Calu3 (cell line): ENCODE data around the gene ARL3. TPM values are rescaled to one million over a fixed set of nuclear protein-coding genes. Genes with fewer than 3 reads are reported as not detected.
"Not testable (repeated sequence)": the region's sequence is repeated elsewhere in the genome, so short reads cannot be mapped to it uniquely, and the experiment has no call there.

Experiments
- BruUV-seq: library from RNA; stranded (reverse); fragments of 400-500 nt; replicated peaks from 2 replicates; lab custom pipeline; 2021; lab: Mats Ljungman, UMichigan
- CTCF ChIA-PET: fragments of 300-600 bp; sonication (Branson Sonifier 250); formaldehyde crosslinking; loops from one replicate; lab custom pipeline; 2022; ENCODE audit warnings: antibody characterized with exemption; lab: Charles Lee
- DNase-seq: peaks from one replicate; pipeline ENCODE4 v3.0.0; 2022
- H3K27ac Mint-ChIP-seq: one replicate; pipeline ENCODE4 v1.8.0; 2022; ENCODE audit warnings: mixed read lengths; ENCODE audit not compliant: unreplicated experiment
- H3K27me3 Mint-ChIP-seq: one replicate; pipeline ENCODE4 v1.8.0; 2022; ENCODE audit warnings: mixed read lengths; ENCODE audit not compliant: unreplicated experiment
- H3K36me3 Mint-ChIP-seq: one replicate; pipeline ENCODE4 v1.8.0; 2022; ENCODE audit warnings: mild to moderate bottlenecking, moderate library complexity, mixed read lengths; ENCODE audit not compliant: insufficient read depth, unreplicated experiment
- H3K4me1 Mint-ChIP-seq: one replicate; pipeline ENCODE4 v1.8.0; 2022; ENCODE audit warnings: mild to moderate bottlenecking, low read depth, mixed read lengths; ENCODE audit not compliant: unreplicated experiment
- H3K4me3 Mint-ChIP-seq: one replicate; pipeline ENCODE4 v1.8.0; 2022; ENCODE audit warnings: mild to moderate bottlenecking, low read depth, moderate library complexity, mixed read lengths; ENCODE audit not compliant: unreplicated experiment
- H3K9me3 Mint-ChIP-seq: one replicate; pipeline ENCODE4 v1.8.0; 2022; ENCODE audit warnings: low read depth, mixed read lengths; ENCODE audit not compliant: unreplicated experiment
- CTCF ChIP-seq: fragments of 200-600 bp; IDR thresholded peaks from one replicate; pipeline ENCODE4 v1.8.0; 2022; ENCODE audit warnings: antibody characterized with exemption; ENCODE audit not compliant: unreplicated experiment
- intact Hi-C: fragments of 100-400 bp; cut with micrococcal nuclease; formaldehyde crosslinking; loops from one replicate; pipeline ENCODE4 v1.10.0; 2022; ENCODE audit not compliant: unreplicated experiment
- total RNA-seq: library from RNA; stranded (reverse); gene quantifications from 2 replicates; pipeline ENCODE4 v1.2.3, GENCODE V29; 2022

Gene ARL3
- total RNA-seq, 1 experiment from 2014 or later, result 5.6 TPM

- CTCF ChIA-PET, result no interaction called here
- BruUV-seq, result no TSS peak
- Mint-ChIP-seq H3K36me3 (peaks cover 23% of the 10 kb centered on the region), H3K9me3 (peaks cover 3% of the 10 kb centered on the region), H3K4me1 (peaks cover 15% of the 10 kb centered on the region), H3K4me3 (peak overlapping the region; percentile 96), H3K27me3 (no peaks in the 10 kb centered on the region), H3K27ac (peak overlapping the region; percentile 96)
- TF ChIP-seq CTCF, result no peak
- DNase-seq, result no peak
- intact Hi-C loops, result no loop called here
Measured at GRCh38 chr10:102744374-102745051, 30.3 kb upstream of the ARL3 start.

GRCh38 chr10:102743588-102744373 lies 29.6 kb upstream of the ARL3 start, which contains the start of gene WBP1L:
Gene WBP1L, plus strand, starts transcription at chr10:102743948. Its CDS starts 106 bp downstream, at chr10:102744054.
- no TSS peak for BruUV-seq
- peaks cover 15% of the 10 kb centered on the region for H3K4me1 Mint-ChIP-seq
- H3K27me3 Mint-ChIP-seq, result no peaks in the 10 kb centered on the region
- peak within 1 kb of the TSS; percentile 96 for H3K4me3 Mint-ChIP-seq
- peaks cover 23% of the 10 kb centered on the region for H3K36me3 Mint-ChIP-seq
- no peak for TF ChIP-seq CTCF
- peak; percentile 91 for DNase-seq
- intact Hi-C loops, result no loop called here
- H3K9me3 Mint-ChIP-seq, result peaks cover 3% of the 10 kb centered on the region
- CTCF ChIA-PET, result interaction anchor here (0.7 to 1.0 kb wide), 2 partner anchors 10 to 755 kb away, joined by 3 to 5 read pairs; no protein-coding TSS in a partner anchor
- peak within 1 kb of the TSS; percentile 96 for H3K27ac Mint-ChIP-seq

GRCh38 chr10:102743078-102743587 lies 28.9 kb upstream of the ARL3 start:
- DNase-seq, result no peak
- intact Hi-C loops, result no loop called here
- Mint-ChIP-seq H3K4me1 (peaks cover 15% of the 10 kb centered on the region), H3K9me3 (peaks cover 3% of the 10 kb centered on the region), H3K36me3 (peaks cover 23% of the 10 kb centered on the region), H3K4me3 (peak overlapping the region; percentile 96), H3K27me3 (no peaks in the 10 kb centered on the region), H3K27ac (peak overlapping the region; percentile 96)
- no peak for TF ChIP-seq CTCF
- no TSS peak for BruUV-seq
- CTCF ChIA-PET, result interaction anchor here (0.7 to 1.0 kb wide), 2 partner anchors 9 to 755 kb away, joined by 3 to 5 read pairs; no protein-coding TSS in a partner anchor

- peak overlapping the region; percentile 96 for H3K27ac Mint-ChIP-seq
- H3K27me3 Mint-ChIP-seq, intact Hi-C loops, H3K9me3 Mint-ChIP-seq, BruUV-seq, DNase-seq, CTCF ChIA-PET: not testable (repeated sequence)
- H3K36me3 Mint-ChIP-seq, result peaks cover 23% of the 10 kb centered on the region
- H3K4me1 Mint-ChIP-seq, result peaks cover 15% of the 10 kb centered on the region
- H3K4me3 Mint-ChIP-seq, result peak overlapping the region; percentile 96
Measured at GRCh38 chr10:102742313-102742712, 28.1 kb upstream of the ARL3 start.
